T-helper 9 cell (primary cell): ENCODE data around the gene CCDC106.

Experiments used
- DNase-seq: peaks from one replicate; pipeline ENCODE4 v3.0.0-alpha.2; 2020

Gene CCDC106

GRCh38 chr19:55700813-55701212 lies 52.8 kb downstream of the CCDC106 start:
- DNase-seq = no peak

GRCh38 chr19:55702131-55702627 lies 54.2 kb downstream of the CCDC106 start:
- no peak for DNase-seq
